CD1c-positive myeloid dendritic cell (primary cell): ENCODE results near the gene ZNF581.

ENCODE experiments used
- DNase-seq: peaks from one replicate; pipeline ENCODE4 v3.0.0-alpha.2; 2016; ENCODE audit errors: extremely low spot score

Gene ZNF581

GRCh38 chr19:55611300-55611982 lies 32.0 kb upstream of the ZNF581 start:
- DNase-seq: no peak

GRCh38 chr19:55611983-55612645 lies 31.3 kb upstream of the ZNF581 start:
- DNase-seq: peak; percentile 42

DNA sequence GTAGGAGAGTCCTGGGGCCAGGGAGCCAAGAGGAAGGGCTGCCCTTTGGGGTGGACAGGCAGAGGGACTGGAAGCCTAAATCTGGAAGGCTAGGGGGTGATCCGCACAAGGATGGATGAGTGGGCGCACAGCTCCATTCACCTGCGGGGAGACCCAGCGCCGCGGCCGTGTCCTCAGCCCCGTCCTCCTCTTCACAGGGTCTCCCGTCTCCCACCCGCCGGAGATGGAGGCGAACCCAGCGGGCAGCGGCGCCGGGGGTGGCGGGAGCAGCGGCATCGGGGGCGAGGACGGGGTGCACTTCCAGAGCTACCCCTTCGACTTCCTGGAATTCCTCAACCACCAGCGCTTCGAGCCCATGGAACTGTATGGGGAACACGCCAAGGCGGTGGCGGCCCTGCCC lies 30.1 kb upstream of the ZNF581 start:
- no peak for DNase-seq

DNA sequence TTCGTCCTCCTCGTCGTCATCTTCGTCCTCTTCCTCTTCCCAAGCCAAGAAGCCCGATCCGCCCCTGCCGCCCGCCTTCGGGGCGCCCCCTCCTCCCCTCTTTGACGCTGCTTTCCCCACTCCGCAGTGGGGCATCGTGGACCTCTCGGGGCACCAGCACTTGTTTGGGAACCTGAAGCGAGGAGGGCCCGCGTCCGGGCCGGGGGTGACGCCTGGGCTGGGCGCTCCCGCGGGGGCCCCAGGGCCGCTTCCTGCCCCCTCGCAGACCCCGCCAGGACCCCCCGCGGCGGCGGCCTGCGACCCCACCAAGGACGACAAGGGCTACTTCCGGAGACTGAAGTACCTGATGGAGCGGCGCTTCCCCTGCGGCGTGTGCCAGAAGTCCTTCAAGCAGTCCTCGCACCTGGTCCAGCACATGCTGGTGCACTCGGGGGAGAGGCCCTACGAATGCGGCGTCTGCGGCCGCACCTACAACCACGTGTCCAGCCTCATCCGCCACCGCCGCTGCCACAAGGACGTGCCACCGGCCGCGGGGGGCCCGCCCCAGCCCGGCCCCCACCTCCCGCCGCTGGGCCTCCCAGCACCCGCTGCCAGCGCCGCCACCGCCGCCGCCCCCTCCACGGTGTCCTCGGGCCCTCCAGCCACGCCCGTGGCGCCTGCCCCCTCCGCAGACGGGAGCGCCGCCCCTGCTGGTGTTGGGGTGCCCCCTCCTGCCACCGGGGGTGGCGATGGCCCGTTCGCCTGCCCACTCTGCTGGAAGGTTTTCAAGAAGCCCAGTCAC lies 29.3 kb upstream of the ZNF581 start:
- DNase-seq: no peak

- DNase-seq: no peak
Observed at GRCh38 chr19:55614711-55615542, 28.5 kb upstream of the ZNF581 start.

DNA sequence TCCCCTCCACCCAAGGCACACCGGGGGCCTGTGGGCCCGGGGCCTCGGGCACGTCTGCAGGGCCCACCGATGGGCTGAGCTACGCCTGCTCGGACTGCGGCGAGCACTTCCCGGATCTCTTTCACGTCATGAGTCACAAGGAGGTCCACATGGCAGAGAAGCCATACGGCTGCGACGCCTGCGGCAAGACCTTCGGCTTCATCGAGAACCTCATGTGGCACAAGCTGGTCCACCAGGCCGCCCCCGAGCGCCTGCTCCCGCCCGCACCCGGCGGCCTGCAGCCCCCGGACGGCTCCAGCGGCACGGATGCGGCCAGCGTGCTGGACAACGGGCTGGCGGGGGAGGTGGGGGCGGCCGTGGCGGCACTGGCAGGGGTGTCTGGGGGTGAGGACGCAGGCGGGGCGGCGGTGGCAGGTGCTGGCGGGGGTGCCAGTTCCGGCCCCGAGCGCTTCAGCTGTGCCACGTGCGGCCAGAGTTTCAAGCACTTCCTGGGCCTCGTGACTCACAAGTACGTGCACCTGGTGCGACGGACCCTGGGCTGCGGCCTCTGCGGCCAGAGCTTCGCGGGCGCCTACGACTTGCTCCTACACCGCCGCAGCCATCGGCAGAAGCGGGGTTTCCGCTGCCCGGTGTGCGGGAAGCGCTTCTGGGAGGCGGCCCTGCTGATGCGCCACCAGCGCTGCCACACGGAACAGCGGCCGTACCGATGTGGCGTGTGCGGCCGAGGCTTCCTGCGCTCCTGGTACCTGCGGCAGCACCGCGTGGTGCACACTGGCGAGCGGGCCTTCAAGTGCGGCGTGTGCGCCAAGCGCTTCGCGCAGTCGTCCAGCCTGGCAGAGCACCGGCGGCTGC lies 27.7 kb upstream of the ZNF581 start:
- no peak for DNase-seq

DNA sequence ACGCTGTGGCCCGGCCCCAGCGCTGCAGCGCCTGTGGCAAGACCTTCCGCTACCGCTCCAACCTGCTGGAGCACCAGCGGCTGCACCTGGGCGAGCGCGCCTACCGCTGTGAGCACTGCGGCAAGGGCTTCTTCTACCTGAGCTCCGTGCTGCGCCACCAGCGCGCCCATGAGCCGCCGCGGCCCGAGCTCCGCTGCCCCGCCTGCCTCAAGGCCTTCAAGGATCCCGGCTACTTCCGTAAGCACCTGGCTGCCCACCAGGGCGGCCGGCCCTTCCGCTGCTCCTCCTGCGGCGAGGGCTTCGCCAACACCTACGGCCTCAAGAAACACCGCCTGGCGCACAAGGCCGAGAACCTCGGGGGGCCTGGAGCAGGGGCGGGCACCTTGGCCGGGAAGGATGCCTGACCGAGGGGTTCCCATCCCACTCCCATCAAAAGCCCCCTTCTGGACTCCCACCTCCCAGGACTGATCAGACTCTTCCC lies 27.0 kb upstream of the ZNF581 start:
- no peak for DNase-seq

- no peak for DNase-seq
Observed at GRCh38 chr19:55617426-55617825, 26.0 kb upstream of the ZNF581 start.

DNA sequence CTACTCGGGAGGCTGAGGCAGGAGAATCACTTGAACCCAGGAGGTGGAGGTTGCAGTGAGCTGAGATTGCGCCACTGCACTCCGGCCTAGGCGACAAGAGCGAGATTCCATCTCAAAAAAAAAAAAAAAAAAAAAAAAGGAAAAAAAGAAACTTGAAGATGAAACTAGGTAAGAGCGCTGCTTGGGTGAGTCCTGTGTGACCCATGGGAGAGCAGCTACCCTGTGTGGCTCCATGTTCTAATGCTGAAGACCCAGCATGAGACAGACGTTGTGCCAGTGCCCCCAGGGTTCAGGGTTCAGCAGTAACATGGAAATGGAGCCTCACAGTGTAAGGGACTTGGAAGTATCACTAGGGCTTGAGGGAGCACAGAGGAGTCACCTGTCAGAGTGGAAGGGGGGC lies 25.0 kb upstream of the ZNF581 start:
- DNase-seq: no peak

GRCh38 chr19:55619286-55619685 lies 24.2 kb upstream of the ZNF581 start:
- no peak for DNase-seq

DNA sequence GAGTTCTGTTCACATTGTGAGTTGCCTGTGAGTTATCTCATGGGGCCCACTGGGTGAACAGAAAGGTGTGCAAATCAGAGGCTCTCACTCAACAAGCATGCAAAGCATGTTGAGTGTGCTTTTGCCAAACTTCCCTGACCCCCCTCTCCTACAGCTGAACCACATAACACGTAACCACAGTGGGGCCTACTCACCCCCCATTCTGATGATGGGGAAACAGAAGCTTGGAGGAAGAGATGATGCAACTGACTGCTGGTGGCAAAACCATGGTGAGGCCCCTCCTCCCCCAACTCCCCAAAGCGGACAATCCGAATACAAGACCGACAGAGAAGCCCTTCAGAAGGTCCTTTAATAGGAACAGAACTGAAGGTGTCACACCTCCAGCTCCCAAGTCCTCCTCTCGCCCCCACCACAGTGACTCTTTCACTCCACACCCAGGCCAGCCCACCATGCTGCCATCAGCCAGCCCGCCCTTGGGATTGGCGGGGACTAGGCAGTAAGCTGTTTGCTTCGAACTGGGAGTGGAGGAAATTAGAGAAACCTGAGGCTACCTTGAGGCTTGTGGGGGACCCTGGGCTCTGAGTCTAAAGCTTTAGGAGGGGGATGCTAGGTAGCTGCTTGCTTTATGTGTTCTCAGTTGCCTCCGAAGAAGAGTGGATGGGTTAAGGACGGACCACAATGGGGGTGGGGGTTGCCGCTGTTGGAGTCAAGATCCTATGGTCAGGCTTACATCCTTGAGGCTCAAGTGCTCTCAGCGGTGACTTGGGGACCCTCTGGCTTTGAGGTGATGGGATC lies 22.8 kb upstream of the ZNF581 start:
- DNase-seq: peak; percentile 40

GRCh38 chr19:55621205-55621672 lies 22.2 kb upstream of the ZNF581 start:
- DNase-seq: no peak

- DNase-seq: no peak
Observed at GRCh38 chr19:55621673-55622231, 21.7 kb upstream of the ZNF581 start.

DNA sequence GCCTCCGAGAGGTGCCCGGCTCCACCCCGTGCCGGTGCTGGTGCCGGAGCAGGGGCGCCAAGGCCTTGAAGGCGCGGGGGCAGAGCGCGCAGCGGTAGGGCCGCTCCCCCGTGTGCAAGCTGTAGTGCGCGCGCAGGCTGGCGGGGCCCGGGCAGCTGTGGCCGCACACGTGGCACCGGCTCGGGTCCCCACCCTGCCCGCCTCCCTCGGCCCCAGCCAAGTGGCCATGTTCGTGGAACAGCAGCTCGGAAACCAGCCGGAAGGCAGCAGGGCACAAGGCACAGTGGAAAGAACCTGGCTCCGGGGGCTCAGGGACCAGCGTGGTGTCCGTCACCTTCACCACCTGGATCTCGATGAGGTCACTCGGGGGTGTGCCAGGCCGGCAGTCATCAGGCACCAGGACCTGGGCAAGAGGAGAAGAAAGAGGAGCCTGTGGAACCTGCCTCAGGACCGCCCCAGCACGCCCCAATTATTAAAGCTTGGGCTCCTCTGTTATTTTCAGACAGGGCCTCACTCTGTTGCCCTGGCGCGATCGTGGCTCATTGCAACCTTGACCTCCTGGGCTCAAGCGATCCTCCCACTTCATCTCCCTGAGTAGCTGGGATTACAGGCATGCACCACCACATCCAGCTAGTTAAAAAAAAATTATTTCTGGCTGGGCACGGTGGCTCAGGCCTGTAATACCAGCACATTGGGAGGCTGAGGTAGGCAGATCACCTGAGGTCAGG lies 21.0 kb upstream of the ZNF581 start:
- no peak for DNase-seq

DNA sequence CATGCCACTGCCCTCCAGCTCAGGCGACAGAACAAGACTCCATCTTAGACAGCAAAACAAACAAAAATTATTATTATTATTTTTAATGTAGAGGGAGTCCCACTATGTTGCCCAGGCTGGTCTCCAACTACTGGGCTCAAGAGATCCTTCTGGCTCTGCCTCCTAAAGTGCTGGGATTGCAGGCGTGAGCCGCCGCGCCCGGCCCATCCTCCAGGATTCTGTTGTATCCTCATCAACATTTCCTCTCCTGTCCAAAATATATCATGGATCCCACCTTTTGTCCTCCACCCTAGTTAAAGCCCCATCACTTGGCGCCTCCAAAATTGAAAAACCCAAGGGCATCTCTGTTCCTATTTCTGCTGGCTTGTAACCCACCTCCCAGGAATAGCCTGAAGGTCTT lies 20.3 kb upstream of the ZNF581 start:
- no peak for DNase-seq

GRCh38 chr19:55623561-55623960 lies 19.9 kb upstream of the ZNF581 start:
- DNase-seq: peak; percentile 19

- DNase-seq: peak; percentile 97
Observed at GRCh38 chr19:55624109-55625003, 19.1 kb upstream of the ZNF581 start, which contains the start of gene ZNF784. ZNF784 (minus strand) TSS chr19:55624566; CDS start chr19:55624561, 5 bp downstream.

GRCh38 chr19:55625004-55625326 lies 18.5 kb upstream of the ZNF581 start:
- no peak for DNase-seq
